HG03045 (cell line): Measurements from ENCODE around the gene STUM.
"Not testable (repeated sequence)": the region's sequence is repeated elsewhere in the genome, so short reads cannot be mapped to it uniquely, and the experiment has no call there.

Source experiments
- ATAC-seq: cut with Tn5 transposase; IDR thresholded peaks from one replicate; pipeline ENCODE4 v1.9.1; 2021; ENCODE audit warnings: mild to moderate bottlenecking, moderate library complexity; ENCODE audit not compliant: unreplicated experiment

Gene STUM, protein sequence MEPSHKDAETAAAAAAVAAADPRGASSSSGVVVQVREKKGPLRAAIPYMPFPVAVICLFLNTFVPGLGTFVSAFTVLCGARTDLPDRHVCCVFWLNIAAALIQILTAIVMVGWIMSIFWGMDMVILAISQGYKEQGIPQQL

DNA sequence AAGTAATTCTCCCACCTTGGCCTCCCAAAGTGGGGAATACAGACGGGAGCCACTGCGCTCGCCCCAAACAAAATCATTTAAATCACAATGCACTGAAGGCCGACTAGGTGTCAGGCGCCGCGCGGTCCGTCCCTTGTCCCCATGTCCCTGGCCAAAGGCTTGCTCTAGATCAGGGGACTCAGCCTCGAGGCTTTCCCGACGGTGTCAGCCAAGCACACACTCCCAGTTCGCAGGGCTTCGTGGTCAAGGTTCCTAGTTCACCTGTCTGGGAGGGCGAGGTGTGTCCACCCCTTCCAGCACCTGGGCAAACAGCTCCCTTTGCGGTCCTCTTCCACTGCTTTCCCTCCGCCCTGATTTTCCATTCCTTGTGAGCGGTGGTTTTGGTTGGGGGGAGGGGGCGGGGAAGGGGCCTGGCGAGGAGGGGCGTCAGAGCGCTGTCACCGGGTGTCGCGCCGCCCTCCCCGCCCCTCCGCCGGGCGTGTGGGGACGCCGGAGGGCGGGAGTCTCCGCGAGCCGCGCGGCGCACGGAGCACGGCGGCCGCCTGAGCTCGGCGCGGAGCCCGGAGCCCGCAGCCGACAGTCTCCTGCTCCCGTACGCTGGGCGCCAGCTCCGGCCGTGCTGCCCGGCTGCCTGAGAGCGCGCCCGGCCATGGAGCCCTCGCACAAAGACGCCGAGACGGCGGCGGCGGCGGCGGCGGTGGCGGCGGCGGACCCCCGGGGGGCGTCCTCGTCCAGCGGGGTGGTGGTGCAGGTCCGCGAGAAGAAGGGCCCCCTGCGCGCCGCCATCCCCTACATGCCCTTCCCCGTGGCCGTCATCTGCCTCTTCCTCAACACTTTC lies at the start of gene STUM:
Gene STUM, plus strand, starts transcription at position 509 of the 838 bp plus-strand sequence. Its CDS starts 141 bp downstream, at position 650.
- ATAC-seq, result no peak

DNA sequence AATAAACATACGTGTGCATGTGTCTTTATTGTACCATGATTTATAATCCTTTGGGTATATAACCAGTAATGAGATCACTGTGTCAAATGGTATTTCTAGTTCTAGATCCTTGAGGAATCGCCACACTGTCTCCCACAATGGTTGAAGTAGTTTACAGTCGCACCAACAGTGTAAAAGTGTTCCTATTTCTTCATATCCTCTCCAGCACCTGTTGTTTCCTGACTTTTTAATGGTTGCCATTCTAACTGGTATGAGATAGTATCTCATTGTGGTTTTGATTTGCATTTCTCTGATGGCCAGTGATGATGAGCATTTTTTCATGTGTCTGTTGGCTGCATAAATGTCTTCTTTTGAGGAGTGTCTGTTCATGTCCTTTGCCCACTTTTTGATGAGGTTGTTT lies 48.9 kb upstream of the STUM start:
- ATAC-seq, result not testable (repeated sequence)

DNA sequence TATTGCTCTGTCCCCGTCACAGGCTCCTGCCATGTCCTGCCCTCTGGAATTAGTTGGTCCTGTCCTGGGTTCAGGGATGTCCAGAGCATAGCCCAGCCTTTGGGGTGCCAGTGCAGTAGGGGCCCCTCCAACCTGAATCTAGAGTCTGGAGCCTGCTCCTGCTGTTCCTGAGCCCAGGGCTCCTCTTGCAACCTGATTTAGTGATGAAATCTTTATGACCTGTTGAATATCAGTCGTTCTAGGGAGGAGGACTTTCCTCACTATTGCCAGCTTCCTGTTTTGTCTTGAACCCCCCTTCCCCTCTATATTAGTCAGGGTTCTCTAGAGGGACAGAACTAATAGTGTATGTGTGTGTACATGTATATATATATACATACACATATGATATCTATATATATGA lies 42.5 kb upstream of the STUM start:
- no peak for ATAC-seq

DNA sequence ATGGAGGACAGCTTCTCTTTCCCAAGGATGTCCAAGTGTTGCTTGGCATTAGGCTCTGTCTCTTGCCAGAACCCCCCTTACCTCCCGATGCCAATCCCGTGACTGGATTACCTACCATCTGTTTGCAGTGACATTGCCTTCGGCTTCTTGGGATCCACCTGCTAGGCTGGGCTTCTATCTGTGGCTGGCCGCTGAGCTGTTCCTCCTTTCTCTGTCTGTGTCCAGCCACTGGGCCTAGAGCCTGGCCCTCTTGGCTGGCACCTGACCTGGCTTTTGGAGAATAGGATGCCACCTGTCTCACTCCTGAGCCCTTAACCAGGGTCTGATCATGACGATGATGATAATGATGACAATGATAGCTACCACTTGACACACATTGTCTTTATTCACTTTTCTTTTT lies 41.6 kb upstream of the STUM start:
- no peak for ATAC-seq

DNA sequence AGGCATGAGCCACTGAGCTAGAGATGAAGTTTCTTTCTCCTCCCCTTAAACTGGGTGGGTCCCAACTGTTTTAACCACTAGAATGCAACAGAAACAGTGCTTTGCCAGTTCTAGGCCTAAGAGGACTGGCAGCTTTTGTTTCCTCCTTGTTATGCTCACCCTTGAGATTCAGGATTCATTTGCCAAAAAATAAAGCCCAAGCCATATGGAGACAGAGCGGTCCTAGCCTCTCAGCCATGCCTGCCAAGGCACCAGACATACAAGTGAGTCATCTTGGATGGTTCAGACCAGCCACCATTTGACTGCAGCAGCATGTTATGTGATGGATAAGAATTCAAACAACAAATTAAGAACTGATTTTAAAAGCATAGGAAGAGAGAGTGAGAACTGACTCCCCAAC lies 38.1 kb upstream of the STUM start:
- ATAC-seq, result no peak

DNA sequence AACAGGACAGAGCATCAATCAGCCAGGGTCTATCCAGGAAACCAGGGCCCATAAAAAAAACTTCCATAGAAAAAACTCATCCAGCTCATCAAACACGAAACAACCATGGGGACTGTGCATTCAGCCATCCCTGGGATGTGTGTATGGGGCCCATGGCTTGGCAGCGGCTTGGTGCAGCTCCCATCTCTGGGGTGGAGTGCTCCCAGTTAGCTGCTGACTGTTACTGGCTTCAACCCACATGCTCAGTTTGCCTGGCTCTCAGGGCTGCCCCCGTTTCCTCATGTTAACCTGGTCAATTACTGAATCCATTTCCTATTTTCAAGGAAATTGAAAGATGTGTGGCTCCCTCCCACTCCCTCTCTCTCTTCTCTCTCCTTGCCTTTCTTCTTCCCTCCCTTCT lies 37.3 kb upstream of the STUM start:
- no peak for ATAC-seq

DNA sequence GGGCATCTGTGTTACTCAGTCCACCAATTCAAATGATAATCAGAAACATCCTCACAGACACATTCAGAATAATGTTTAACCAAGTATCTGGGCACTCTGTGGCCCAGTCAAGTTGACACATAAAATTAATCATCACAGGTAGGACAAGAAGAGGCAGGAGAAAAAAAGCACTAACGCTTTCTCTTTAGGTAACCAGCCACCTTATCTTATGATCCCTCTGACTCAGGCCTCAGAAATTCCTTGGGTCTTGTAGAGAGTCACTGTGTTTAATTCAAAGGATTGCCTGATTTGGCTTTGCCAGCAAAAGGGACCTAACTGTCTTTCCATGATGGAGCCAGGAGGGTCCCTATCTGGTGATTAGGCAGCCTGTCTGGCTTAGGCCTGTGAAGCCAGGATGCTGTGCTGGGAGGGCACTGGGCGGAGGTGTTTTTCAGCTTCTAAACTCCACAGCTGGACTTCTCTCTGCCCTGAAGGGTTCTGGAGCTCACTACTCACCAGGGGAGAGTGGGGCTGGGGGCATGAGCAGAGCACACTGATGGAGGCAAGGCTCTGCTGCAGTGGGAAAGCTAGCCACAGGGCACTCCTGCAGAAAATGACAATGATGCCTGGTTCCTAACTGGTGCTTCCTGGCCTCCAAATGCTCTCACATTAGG lies 36.4 kb upstream of the STUM start:
- ATAC-seq, result no peak

DNA sequence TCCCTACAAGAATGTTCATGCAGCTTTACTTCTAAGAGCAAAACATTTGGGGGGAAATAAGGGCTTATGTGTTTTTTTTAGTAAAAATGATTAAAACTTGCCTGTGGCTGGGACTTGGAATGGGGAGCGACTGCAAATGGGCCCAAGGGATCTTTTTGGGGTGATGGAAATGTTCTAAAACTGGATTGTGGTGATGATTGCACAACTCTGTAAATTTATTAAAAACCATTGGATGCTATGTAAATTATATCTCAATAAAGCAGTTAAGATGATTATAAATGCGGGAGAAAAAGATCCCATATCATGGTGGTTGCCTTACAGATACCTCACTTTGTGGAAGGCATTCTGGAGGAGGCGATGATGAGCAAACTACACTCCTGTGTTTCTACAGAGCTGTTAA lies 30.2 kb upstream of the STUM start:
- no peak for ATAC-seq

DNA sequence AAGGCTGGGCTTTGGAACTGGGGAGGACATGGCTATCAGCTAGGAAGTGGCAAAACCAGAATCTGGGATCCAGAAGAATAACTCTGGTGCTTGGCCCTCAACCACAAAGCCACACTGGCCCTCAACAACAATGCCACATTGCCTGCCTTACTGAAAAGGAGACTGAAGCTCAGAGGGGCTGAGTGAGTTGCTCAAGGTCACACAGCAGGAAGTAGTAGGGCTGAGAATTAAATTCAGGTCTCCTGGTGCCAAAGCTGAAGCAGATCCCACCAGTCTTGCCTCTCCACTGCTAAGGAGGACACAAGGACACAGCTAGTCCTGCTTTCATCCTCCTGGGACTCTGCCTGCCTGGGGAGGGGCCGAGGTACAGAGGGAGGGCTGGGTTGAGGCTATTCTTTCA lies 29.4 kb upstream of the STUM start:
- ATAC-seq, result no peak

DNA sequence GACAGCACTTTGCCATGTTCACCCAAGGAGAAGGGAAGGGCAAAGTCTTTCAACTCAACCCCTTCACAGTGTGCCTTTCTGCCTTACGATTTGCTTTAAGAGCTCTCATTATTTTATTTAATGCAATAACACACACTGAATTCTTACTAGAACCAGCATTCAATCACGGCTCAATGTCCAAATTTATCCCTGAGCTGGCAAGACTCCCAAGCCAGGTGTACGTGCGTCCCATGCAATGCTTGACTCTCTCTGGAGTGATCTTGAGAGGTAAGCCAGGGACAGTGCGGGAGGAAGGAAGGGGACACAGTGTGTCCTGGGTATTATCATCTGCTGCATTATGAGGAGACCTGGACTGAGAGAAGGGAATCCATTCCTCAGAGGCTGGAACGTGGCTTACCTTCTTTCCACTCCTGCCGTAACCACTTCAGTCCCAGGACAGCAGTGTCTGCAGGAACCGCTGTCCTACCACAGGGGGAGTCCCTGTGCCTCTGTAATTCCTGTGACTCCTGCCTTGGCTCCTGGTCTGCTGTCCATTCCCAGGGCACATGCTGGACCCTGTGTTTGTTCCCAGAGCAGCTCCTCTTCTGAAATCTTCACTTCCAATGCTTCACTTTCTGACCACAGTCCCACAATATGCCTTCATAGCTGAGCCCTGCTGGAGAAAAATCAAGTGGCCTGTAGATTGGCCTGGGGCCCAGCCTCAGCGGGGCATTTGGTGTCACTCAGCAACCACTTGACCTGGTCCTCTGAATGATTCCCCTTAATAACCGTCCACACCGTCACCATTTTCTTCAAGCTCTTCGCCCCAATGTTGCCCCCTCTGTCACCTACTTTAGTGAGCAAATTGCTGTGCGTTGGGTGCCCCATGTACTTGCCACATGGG lies 28.6 kb upstream of the STUM start:
- ATAC-seq, result no peak

DNA sequence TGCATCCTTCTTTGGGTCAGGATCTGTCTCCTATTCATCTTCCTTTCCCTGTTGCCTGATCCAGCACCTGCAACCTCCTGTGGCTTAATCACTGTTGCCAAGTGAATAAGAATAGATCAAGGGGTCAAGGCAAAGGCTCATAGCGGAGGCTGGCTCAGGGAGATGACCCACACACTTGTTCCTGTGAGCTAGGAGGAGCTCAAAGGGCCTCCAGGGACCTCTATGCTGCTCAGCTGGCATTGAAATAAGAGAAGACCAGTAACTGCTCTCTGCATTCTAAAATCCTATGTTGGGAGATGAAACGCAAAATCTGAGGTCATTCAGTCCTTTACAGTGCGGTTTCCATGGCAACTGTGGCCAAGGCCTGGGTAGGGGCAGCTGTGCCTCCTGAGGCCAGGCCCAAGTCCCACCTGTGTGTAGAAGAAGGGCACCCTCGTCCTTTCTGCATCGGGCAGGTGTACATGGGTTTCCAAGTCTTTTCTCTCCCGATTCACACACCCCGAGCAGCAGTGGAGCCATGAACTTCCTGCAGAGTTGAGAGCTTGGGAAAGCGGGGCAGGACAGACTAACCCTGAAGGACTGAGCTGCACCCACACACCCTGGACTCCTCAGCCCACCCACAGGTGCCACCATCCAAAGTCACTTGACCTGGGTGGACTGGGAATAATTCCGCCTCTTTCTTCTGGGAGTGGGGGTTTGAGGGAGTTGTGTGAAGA lies 27.8 kb upstream of the STUM start:
- no peak for ATAC-seq

DNA sequence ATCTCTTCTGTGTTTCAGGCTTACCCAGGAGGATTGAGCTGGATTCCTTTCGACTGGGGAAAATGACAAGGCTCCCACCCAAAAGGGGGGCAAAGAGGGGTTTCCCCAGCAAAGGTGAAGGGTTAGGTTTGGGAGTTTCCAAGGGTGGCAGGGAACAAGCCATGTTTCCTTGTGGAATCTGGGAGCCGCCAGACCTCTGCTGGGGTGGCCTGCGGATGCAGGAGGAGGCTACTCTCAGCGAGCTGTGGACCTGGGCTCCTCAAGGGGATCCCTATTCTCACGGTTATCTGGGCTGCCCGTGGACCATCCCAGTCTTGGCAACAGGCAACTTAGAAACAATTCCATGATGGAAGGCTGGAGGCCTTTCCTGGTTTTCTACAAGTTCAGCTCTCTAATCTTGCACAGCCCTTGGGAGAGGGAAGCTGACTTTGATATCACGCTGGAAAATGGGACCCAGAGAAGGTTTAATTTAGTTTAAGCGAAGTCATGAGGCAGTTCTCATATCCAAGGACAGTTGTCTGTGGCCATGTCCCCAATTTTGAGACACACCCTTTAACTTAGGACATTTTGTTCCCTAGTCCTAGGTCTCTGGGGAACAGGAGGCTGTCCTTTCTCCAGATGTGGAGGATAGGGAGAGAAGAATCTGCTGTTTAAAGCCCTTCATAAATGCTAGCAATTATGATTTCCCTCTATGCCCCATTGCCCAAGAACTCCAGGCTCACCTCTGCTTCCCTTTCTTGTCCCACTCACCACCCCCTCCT lies 24.7 kb upstream of the STUM start:
- ATAC-seq, result no peak

DNA sequence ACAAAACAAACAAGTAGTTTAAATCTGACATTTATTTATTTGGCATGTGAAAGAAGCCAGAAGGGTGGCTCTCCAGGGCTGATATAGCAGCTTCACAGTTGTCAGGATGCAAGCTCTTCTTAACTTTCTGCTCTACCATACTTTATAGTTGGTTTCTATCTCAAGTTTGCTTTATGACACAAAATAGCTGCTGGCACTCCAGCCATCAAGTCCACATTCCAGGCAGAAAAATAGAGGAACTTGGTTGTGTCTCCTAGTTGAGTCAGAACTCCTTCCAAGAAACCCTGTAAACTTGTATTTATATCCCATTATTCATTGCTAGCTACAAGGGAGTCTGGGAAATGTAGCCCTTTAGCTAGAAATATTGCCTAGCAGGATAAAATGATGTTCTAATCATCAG lies 24.0 kb upstream of the STUM start:
- ATAC-seq, result no peak

DNA sequence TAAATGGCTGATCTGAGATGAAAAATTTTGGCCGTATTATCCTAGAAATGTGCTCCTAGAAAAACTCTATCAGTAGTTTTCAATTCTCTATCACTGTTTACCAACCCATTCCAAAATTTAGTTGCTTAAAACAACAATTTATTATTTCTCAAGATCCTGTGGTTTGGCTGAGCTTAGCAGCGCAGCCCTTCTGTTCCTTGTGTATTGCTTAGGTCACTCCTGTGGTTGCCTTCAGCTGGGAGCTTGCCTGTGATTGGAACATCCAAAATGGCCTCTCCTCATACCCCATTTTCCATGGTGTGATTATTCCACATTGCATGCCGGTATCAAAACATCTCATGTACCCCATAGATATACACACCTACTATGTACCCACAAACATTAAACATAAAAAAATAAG lies 22.8 kb upstream of the STUM start:
- no peak for ATAC-seq

DNA sequence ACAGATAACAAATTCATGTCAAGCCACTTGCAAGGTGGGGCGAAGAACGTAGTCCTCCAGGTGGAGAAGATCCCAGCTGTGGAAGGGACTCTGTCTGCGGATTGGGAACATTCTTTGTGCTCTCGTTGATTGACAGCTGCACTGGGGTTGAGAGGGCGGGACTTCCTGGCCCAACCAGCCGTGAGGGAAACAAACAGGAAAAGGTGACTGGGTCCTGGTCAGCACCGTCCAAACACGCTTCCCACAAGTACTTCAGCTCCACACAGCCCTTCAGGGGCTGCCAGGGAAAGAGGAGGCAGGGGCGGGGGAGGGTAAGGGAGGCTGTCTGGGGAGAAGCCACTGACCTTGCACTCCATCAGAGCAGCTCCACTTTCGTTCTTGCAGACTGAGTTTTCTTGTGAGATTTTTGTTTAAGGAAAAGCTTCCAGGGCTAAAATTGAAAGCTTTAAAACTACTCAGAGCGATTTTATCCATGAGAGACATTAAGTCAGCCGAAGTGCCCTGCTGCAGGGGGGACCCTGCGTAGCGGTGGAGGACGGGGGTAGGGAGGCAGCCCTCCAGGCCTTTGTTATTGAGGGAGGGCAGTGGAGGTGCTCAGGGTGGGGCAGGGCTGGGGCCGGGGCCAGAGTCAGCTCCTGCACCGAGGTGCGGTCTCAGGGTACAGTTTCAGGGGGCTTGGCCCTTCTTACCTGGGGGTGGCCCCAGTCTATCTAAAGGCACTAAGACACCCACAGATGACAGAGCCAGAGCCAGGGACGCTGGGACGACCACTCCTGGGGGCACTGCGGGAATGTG lies 21.6 kb upstream of the STUM start:
- no peak for ATAC-seq

DNA sequence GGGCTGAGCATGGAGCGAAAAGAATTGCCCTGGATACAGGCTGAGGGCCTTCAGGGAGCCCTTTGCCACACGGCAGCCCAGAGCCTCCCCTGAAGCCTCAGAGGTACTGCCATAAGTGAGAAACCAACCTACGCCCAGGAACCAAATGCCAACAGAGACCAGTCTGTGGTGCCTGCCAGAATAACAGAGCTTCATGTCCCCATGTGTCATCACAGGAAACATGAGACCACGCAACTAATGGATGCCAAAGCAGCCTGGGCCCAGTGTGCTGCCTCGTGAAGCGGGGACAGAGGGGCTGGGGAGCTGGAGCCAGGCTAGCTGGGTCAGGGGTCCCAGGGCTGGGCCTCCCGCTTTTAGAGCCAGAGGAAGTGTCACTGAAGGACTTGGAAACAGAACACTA lies 18.7 kb upstream of the STUM start:
- no peak for ATAC-seq

DNA sequence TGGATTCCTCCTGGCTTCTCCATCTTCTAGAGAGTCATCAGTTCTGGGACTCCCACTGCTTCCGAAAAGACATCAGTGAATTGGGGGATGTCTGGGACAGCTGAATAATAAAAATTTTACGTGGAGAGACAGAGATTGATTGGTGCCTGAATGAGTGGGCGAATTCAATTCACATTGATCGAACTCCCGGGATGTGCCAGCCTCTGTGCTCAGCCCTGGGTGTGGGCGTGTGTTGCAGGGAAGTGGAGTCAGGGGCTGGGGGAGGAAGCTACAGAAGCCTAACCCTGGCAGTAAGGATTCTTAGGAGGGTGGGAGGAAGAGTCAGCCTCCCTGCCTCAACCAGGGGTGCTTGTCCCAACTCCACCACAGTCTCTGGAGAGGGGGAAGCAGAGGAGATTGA lies 18.0 kb upstream of the STUM start:
- no peak for ATAC-seq

DNA sequence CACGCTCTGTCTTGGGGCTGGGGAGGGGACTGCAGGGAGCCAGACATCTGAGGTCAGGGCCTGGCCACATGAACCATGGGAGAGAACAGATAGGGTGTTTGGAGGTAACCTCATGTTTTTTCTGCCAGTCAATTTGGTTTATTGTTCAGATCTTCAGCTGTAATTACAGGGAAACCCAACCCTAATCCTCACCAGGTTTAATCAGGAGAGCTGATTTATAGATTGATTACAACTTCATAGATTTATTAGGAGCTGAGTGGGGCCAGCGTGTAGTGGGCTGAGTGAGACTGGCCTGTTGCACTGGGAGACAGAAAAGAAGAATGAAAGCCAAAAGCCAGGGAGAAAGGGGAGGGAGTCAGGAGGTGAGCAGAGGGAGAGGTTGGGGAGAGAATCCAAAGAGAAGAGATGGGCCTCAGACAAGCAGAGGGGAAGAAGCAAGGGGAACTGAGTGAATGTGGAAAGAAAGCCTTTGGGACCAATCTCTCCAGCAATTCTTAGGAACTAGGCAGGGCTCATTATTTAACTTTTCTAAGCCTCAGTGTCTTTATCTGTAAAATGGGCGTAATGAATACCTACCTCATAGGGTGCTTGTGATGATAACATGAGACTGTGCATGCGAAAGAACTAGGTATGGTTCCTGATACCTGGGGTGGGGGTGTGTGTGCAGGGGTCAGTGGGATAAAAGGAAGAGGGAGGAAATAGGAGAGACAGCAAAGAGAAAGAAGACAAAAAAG lies 17.0 kb upstream of the STUM start:
- no peak for ATAC-seq
